Activated CD8-positive, alpha-beta memory T cell treated with anti-CD3 and anti-CD28 coated beads, Interleukin-2, amount 50 U/mL, for 1 hour (primary cell): ENCODE data around the gene RPL21.
"Not testable (repeated sequence)": the region's sequence is repeated elsewhere in the genome, so short reads cannot be mapped to it uniquely, and the experiment has no call there.

Experiments
- DNase-seq: peaks from one replicate; pipeline ENCODE4 v3.0.0-alpha.2; 2020; ENCODE audit errors: extremely low read depth

The RPL21 gene

GRCh38 chr13:27289011-27289665 is 37.8 kb downstream of the RPL21 start:
- DNase-seq: no peak

DNA sequence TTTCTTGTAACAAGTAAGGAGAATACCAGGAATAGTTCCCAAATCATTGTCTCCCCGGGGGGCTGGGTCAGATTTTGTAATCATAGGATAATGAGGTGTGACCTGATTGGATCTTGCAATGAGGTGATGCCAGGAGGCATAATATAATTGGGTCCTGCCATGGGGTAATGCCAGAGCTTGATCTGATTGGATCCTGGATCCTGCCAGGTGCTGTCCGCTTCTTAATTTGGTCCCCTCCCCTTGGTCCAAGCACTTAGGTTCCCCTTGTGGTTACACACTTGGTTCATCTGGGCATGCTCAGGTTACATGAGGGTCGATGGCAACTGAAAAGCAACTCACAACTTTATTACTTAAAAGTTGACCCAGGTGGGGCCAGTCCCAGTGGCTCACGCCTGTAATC is 39.4 kb downstream of the RPL21 start:
- no peak for DNase-seq

GRCh38 chr13:27291967-27292366 is 40.6 kb downstream of the RPL21 start:
- not testable (repeated sequence) for DNase-seq

DNA sequence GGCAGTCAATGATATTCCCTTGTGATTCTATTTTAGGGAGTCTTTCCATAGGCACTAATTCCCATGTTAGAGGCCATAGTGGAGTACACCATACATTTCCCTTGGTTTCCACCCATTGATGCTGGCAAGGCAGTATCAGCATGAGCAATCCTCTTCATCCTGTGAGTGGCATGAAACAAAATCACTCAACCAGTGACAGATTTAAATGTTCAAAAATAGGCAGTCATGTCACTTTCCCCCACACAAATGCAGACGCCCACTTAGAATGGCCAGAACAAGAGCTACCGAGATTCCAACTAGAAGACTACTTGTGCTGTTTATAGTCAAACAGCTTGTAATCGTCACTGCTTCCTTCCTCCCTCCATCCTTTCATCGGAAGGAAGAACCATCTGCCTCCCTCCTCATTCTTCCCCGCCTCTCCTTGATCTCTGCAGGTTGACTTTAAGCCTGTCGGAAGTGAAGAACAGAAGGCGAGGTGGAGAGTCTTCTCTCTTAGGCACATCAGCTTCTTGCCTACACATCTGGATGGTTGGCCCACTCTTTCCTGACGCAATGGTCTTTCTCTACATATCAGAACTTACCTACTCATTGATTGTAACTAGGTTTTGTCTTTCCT is 41.8 kb downstream of the RPL21 start:
- no peak for DNase-seq

GRCh38 chr13:27293873-27294515 is 42.6 kb downstream of the RPL21 start:
- no peak for DNase-seq

- DNase-seq: no peak
These were observed 43.7 kb downstream of the RPL21 start for GRCh38 chr13:27295096-27295495.

DNA sequence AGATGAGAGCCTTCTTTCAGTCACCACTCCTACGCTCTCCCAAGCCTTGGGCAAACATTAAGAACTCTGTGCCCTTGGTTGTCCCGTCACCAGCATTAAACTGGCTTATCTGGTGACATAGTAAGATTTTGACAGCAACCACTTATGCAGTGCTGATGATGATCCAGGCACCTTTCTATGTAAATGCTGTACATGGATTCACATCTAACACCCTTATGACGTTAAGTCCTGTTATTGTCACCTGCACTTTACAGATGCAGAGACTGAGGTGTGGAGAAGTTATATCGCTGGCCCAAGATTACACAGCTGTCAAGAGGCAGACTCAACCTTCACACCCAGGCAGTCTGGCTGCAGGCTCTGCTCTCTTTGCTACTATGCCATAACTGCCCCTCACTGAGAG is 44.3 kb downstream of the RPL21 start:
- no peak for DNase-seq

- DNase-seq: no peak
These were observed 45.1 kb downstream of the RPL21 start for GRCh38 chr13:27296496-27296895.

DNA sequence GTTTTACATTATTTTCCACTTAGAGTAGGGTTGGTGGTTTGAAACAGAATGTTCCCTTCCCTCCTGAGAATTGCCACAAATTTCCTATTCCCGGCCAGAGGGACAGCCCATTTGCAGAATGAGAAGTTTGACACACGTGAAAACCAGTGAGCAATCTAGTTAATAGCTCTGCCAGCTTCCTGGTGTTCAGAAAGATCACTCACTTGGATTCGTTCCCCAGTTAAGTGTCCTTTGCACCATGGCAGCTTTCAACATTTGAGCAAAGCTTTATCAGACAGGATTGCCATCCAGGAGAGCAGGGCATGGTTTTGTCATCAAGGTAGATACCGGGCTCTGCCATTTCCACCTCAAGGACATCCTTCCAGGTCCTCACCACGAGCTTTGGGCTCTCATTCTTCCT is 47.5 kb downstream of the RPL21 start:
- no peak for DNase-seq

GRCh38 chr13:27300406-27300805 is 49.0 kb downstream of the RPL21 start:
- not testable (repeated sequence) for DNase-seq

GRCh38 chr13:27300941-27301586 is 49.7 kb downstream of the RPL21 start:
- DNase-seq: no peak

DNA sequence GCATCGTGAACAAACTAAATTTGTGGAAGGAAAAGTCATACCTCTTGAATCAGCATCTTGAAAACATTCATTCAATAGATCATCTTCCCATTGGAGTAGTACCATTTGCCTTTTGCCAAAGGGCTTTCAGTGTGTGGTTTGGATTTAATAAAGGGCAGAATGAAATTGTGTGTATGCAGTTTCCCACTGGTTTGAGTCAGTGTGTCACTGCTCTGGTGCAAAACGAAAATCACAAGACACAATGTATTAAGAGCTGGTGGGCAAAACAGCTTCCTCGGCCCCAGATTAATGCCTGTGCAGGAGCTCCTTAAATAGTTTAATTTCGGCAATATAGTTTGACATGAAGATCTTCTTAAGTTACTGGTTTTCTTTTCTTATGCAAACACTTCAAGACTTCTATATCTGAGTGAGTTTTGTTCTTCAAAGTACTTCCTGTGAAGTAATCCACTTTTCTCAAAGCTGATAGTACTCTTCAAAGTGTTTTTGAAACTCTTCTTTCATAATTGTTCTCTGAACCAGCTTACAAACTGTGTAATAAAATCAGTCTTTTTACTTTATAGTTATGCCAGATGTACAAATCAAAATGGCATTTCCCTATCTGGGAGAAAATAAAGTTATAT is 51.4 kb downstream of the RPL21 start:
- DNase-seq: no peak

GRCh38 chr13:27304099-27304498 is 52.7 kb downstream of the RPL21 start:
- no peak for DNase-seq

GRCh38 chr13:27304611-27305010 is 53.3 kb downstream of the RPL21 start:
- no peak for DNase-seq
